ENCODE results near the gene CTNNBL1.
"Not testable (repeated sequence)": the region's sequence is repeated elsewhere in the genome, so short reads cannot be mapped to it uniquely, and the experiment has no call there.

- TF ChIP-seq SUZ12 (IDR thresholded peaks at IDR 0.05; ENCODE audit: extremely low read depth, insufficient read depth, insufficient read length); YY1 (IDR thresholded peaks at IDR 0.05; ENCODE audit: insufficient read depth, insufficient read length): not testable (repeated sequence)
Observed at GRCh38 chr20:37701676-37702075, 7.8 kb downstream of the CTNNBL1 start.

Measured in NT2/D1 (cell line).